Neural cell (in vitro differentiated cells): Measurements from ENCODE around the gene PRKAA2. TPM values are rescaled to one million over a fixed set of nuclear protein-coding genes. Genes with fewer than 3 reads are reported as not detected.

ENCODE experiments used
- H2AFZ ChIP-seq: fragments of 200-600, 300-800 bp; sonication (generic), shearing (Covaris generic); 2 replicates; pipeline ENCODE4 v1.6.0; 2014; ENCODE audit warnings: low read depth, mild to moderate bottlenecking, antibody characterized with exemption, low read length, moderate library complexity
- H3F3A ChIP-seq: fragments of 200-600 bp; shearing (Covaris generic); 2 replicates; pipeline ENCODE4 v1.6.1; 2016; ENCODE audit warnings: mild to moderate bottlenecking, moderate library complexity, mixed read lengths, antibody characterized with exemption, low read length; ENCODE audit not compliant: insufficient read depth, poor library complexity, severe bottlenecking
- H3K27ac ChIP-seq: fragments of 200-600, 300-800 bp; sonication (generic), shearing (Covaris generic); 2 replicates; pipeline ENCODE4 v1.5.1; 2014; ENCODE audit warnings: mild to moderate bottlenecking, low read length, moderate library complexity
- H3K27me3 ChIP-seq: fragments of 300-800, 200-600 bp; sonication (generic), shearing (Covaris generic); 2 replicates; pipeline ENCODE4 v1.6.0; 2014; ENCODE audit warnings: mild to moderate bottlenecking, low read depth, low read length, moderate library complexity; ENCODE audit not compliant: insufficient read depth
- H3K36me3 ChIP-seq: fragments of 300-800, 200-600 bp; sonication (generic), shearing (Covaris generic); 2 replicates; pipeline ENCODE4 v1.5.1; 2014; ENCODE audit warnings: mild to moderate bottlenecking, antibody characterized with exemption, low read length, moderate library complexity; ENCODE audit not compliant: insufficient read depth
- H3K4me2 ChIP-seq: fragments of 300-800, 200-600 bp; sonication (generic), shearing (Covaris generic); 2 replicates; pipeline ENCODE4 v1.6.0; 2014; ENCODE audit warnings: mild to moderate bottlenecking, low read length
- H3K4me3 ChIP-seq: fragments of 300-800, 200-600 bp; sonication (generic), shearing (Covaris generic); 2 replicates; pipeline ENCODE4 v1.5.1; 2014; ENCODE audit warnings: mild to moderate bottlenecking, low read length, moderate library complexity
- H3K79me2 ChIP-seq: fragments of 200-600 bp; shearing (Covaris generic); replicated peaks from 2 replicates; pipeline ENCODE4 v1.6.0; 2014; ENCODE audit warnings: mild to moderate bottlenecking, low read length, moderate library complexity; ENCODE audit not compliant: insufficient read depth
- H3K9ac ChIP-seq: fragments of 300-800, 200-600 bp; sonication (generic), shearing (Covaris generic); 2 replicates; pipeline ENCODE4 v1.6.1; 2016; ENCODE audit warnings: mild to moderate bottlenecking, low read length, mixed read lengths
- H3K9me2 ChIP-seq: fragments of 200-600 bp; shearing (Covaris generic); 2 replicates; pipeline ENCODE4 v1.6.1; 2016; ENCODE audit warnings: mild to moderate bottlenecking, low read length, mixed read lengths; ENCODE audit not compliant: insufficient read depth
- H3K9me3 ChIP-seq: fragments of 200-600, 300-800 bp; sonication (generic), shearing (Covaris generic); 2 replicates; pipeline ENCODE4 v1.6.1; 2016; ENCODE audit warnings: mild to moderate bottlenecking, mixed run types, low read length, moderate library complexity, mixed read lengths
- H4K20me1 ChIP-seq: fragments of 200-600 bp; shearing (Covaris generic); 2 replicates; pipeline ENCODE4 v1.6.1; 2016; ENCODE audit warnings: mild to moderate bottlenecking, mixed run types; ENCODE audit not compliant: insufficient read depth
- CTCF ChIP-seq: fragments of 450-650 bp; IDR thresholded peaks from 2 replicates; pipeline ENCODE4 v1.5.1; 2014; ENCODE audit warnings: antibody characterized with exemption, mild to moderate bottlenecking, moderate library complexity; ENCODE audit not compliant: poor library complexity, severe bottlenecking
- EP300 ChIP-seq: fragments of 450-650 bp; conservative IDR thresholded peaks from 2 replicates; pipeline ENCODE4 v1.6.1; 2014; ENCODE audit warnings: antibody characterized with exemption, mild to moderate bottlenecking, moderate library complexity; ENCODE audit not compliant: poor library complexity, severe bottlenecking
- EZH2 ChIP-seq: fragments of 200-600, 300-800 bp; shearing (Covaris generic), sonication (generic); IDR thresholded peaks from 2 replicates; pipeline ENCODE4 v1.6.1; 2014; ENCODE audit warnings: antibody characterized with exemption, low read length, borderline replicate concordance, mild to moderate bottlenecking; ENCODE audit not compliant: insufficient read depth, poor library complexity, severe bottlenecking
- MXI1 ChIP-seq: fragments of 450-650 bp; conservative IDR thresholded peaks from 2 replicates; pipeline ENCODE4 v1.6.1; 2014; ENCODE audit warnings: antibody characterized with exemption, mild to moderate bottlenecking; ENCODE audit not compliant: poor library complexity, severe bottlenecking
- POLR2AphosphoS5 ChIP-seq: IDR thresholded peaks from 2 replicates; pipeline ENCODE4 v1.6.1; 2012
- RAD21 ChIP-seq: fragments of 450-650 bp; conservative IDR thresholded peaks from 2 replicates; pipeline ENCODE4 v1.6.1; 2014; ENCODE audit warnings: antibody characterized with exemption, mild to moderate bottlenecking, moderate library complexity
- REST ChIP-seq: IDR thresholded peaks from 2 replicates; pipeline ENCODE4 v1.6.1; 2012; ENCODE audit warnings: borderline replicate concordance
- SMC3 ChIP-seq: fragments of 450-650 bp; conservative IDR thresholded peaks from 2 replicates; pipeline ENCODE4 v1.6.1; 2014; ENCODE audit warnings: antibody characterized with exemption, mild to moderate bottlenecking, moderate library complexity; ENCODE audit not compliant: poor library complexity
- TAF1 ChIP-seq: IDR thresholded peaks from 2 replicates; pipeline ENCODE4 v1.6.1; 2012; ENCODE audit warnings: low read depth
- polyA plus RNA-seq: library from polyadenylated mRNA; depleted of rRNA; stranded (reverse); fragments of >200 nt; gene quantifications from 2 replicates; pipeline ENCODE4 v1.2.3, GENCODE V29; 2014

Gene PRKAA2
- polyA plus RNA-seq, 1 donor from 2014 or later: 20.0 TPM

- H3K9me2 ChIP-seq: no peaks in the 10 kb centered on the region
- H3K9ac ChIP-seq: no peak overlapping the region
- no peaks in the 10 kb centered on the region for H3K27me3 ChIP-seq
- H4K20me1 ChIP-seq: no peaks in the 10 kb centered on the region
- H3K9me3 ChIP-seq: peaks cover 9% of the 10 kb centered on the region
- H2AFZ ChIP-seq: no peak overlapping the region
- H3K36me3 ChIP-seq: peaks cover 23% of the 10 kb centered on the region
- H3F3A ChIP-seq: no peaks in the 10 kb centered on the region
- no peaks in the 10 kb centered on the region for H3K79me2 ChIP-seq
- no peak overlapping the region for H3K27ac ChIP-seq
- no peak overlapping the region for H3K4me2 ChIP-seq
- H3K4me3 ChIP-seq: no peak overlapping the region
- no peak for TF ChIP-seq EP300
- no peak for TF ChIP-seq REST
- no peak for TF ChIP-seq RAD21
- TF ChIP-seq POLR2AphosphoS5: no peak
- no peak for TF ChIP-seq EZH2
- no peak for TF ChIP-seq CTCF
- no peak for TF ChIP-seq MXI1
- TF ChIP-seq TAF1: no peak
- no peak for TF ChIP-seq SMC3
These were observed 62.3 kb downstream of the PRKAA2 start for GRCh38 chr1:56707379-56707778.

- Histone ChIP-seq H3K36me3 (peaks cover 18% of the 10 kb centered on the region), H3K79me2 (no peaks in the 10 kb centered on the region), H3K27ac (no peak overlapping the region), H3K4me3 (no peak overlapping the region), H3K9ac (no peak overlapping the region), H3K27me3 (no peaks in the 10 kb centered on the region), H3F3A (no peaks in the 10 kb centered on the region), H3K9me2 (no peaks in the 10 kb centered on the region), H3K9me3 (peaks cover under 1% of the 10 kb centered on the region), H4K20me1 (no peaks in the 10 kb centered on the region), H3K4me2 (no peak overlapping the region), H2AFZ (no peak overlapping the region)
- peak; percentile 72 for TF ChIP-seq CTCF
- peak; percentile 73 for TF ChIP-seq SMC3
- TF ChIP-seq RAD21: peak; percentile 63
- no peak for TF ChIP-seq MXI1
- no peak for TF ChIP-seq POLR2AphosphoS5
These were observed 64.3 kb downstream of the PRKAA2 start for GRCh38 chr1:56709269-56709880.
